ENCODE results near the gene PXN. TPM values are rescaled to one million over a fixed set of nuclear protein-coding genes. Genes with fewer than 3 reads are reported as not detected.

Gene PXN
- total and polyA plus RNA-seq, 2 of the 13 experiments (the other 11 are each of a cell fraction or from before 2014, with no cell fraction given): 13.6 to 14.2 TPM

- DNase-seq (ENCODE audit: low spot score) (no peak), ATAC-seq (peak; percentile 54), FAIRE-seq (no peak)
- intact Hi-C loops (cut with micrococcal nuclease; ENCODE audit: unreplicated experiment) (no loop called here), in situ Hi-C loops (cut with HindIII; ENCODE audit: extremely low pct_ligation_motif_present, low pct_unique_long_range_greater_than_20kb) (no loop called here)
- ChIA-PET CTCF (ENCODE audit: low intra/inter-chr PET ratio, low total read pairs) (interaction anchor here (2.2 kb wide), 1 partner anchor 30 kb away, joined by 20 read pairs; the partner anchor contains the start of gene PXN), POLR2A (interaction anchor here (0.8 to 2.7 kb wide), 9 partner anchors 8 to 56 kb away, joined by 3 to 37 read pairs (median 5); partner anchors contain the start of genes PXN, RNU4-1, RNU4-2 and RPLP0)
- TF ChIP-seq NFYC (CRISPR knock-in tag; IDR thresholded peaks at IDR 0.05) (no peak), CTCF (CRISPR knock-in tag; IDR thresholded peaks at IDR 0.05) (0 out of 2 replicates have a peak, but pooled peaks have one; percentile 16)
- H3K4me1 ChIP-seq (ENCODE audit: insufficient read depth, low read length): peaks cover 66% of the 10 kb centered on the region
- no peaks in the 10 kb centered on the region for H3K9me3 ChIP-seq (ENCODE audit: low read length)
- WGBS (ENCODE audit: low lambda C conversion rate): 93% methylated on average over 12 of the region's 18 CpGs
- H3K79me2 ChIP-seq (ENCODE audit: insufficient read depth, low read length): peaks cover 21% of the 10 kb centered on the region
- H3K4me3 ChIP-seq (replicated peaks in 1 of 3; ENCODE audit: insufficient read depth in 1 of 3, low read depth in 2 of 3, low read length in 3 of 3): no peak overlapping the region; a peak in 1 of 6 replicates
- no peak overlapping the region for H3K27ac ChIP-seq (ENCODE audit: extremely low read length, insufficient read depth, low read length)
- H4K20me1 ChIP-seq (ENCODE audit: insufficient read depth, low read length): peaks cover 11% of the 10 kb centered on the region
- no peak overlapping the region for H2AFZ ChIP-seq (ENCODE audit: low read length)
- no TSS peak for BruUV-seq (replicated peaks)
- H3K27me3 ChIP-seq (ENCODE audit: control insufficient read depth in 1 of 2, insufficient read depth in 2 of 2, low read length in 2 of 2): no peaks in the 10 kb centered on the region
- H3K9ac ChIP-seq (ENCODE audit: insufficient read depth, low read depth, low read length): no peak overlapping the region
- H3K4me2 ChIP-seq (ENCODE audit: low read depth, low read length): peak overlapping the region; percentile 50
- H3K36me3 ChIP-seq (replicated peaks in 1 of 2; ENCODE audit: control insufficient read depth in 1 of 2, insufficient read depth in 2 of 2, low read length in 2 of 2): no peaks in the 10 kb centered on the region; a peak in 1 of 5 replicates
These were observed 29.9 kb downstream of the PXN start for GRCh38 chr12:120235369-120236323.

All from HepG2 (cell line).